CD4-positive, CD25-positive, alpha-beta regulatory T cell (primary cell): Measurements from ENCODE around the gene IBTK. TPM values are rescaled to one million over a fixed set of nuclear protein-coding genes. Genes with fewer than 3 reads are reported as not detected.
"Not testable (repeated sequence)": the region's sequence is repeated elsewhere in the genome, so short reads cannot be mapped to it uniquely, and the experiment has no call there.

Source experiments
- ATAC-seq, 2 donors: fragments of 150-1000 bp; cut with Tn5 transposase; one replicate each; pipeline ENCODE4 v1.10.0; 2021; ENCODE audit warnings: low read depth in 2 of 2, moderate number of reproducible peaks in 2 of 2, moderate library complexity in 1 of 2
- DNase-seq, 3 donors: peaks; one replicate each; pipeline versions ENCODE4 v3.0.0 to v3.0.0-alpha.2; 2012 to 2022; ENCODE audit warnings: mixed read lengths in 1 of 3
- H3K27ac ChIP-seq: one replicate; pipeline ENCODE4 v1.7.0; 2013; ENCODE audit warnings: mild to moderate bottlenecking, low read length; ENCODE audit not compliant: insufficient read depth, poor library complexity, severe bottlenecking
- H3K27me3 ChIP-seq: one replicate; pipeline ENCODE4 v1.7.0; 2013; ENCODE audit warnings: low read length; ENCODE audit not compliant: control insufficient read depth, insufficient read depth
- H3K36me3 ChIP-seq: one replicate; pipeline ENCODE4 v1.7.0; 2013; ENCODE audit warnings: mild to moderate bottlenecking, low read length, moderate library complexity; ENCODE audit not compliant: control insufficient read depth, insufficient read depth
- H3K4me1 ChIP-seq: 2 replicates; pipeline ENCODE4 v1.7.0; 2013; ENCODE audit warnings: mild to moderate bottlenecking, low read length; ENCODE audit not compliant: insufficient read depth, control insufficient read depth, poor library complexity, severe bottlenecking
- H3K4me3 ChIP-seq: one replicate; pipeline ENCODE4 v1.7.0; 2013; ENCODE audit warnings: low read depth, mild to moderate bottlenecking, low read length, moderate library complexity
- H3K9me3 ChIP-seq, 2 experiments: 1 replicate in 1 of 2; 2 replicates in 1 of 2; pipeline ENCODE4 v1.7.0; 2013; ENCODE audit warnings: low read length in 2 of 2, mild to moderate bottlenecking in 1 of 2, moderate library complexity in 1 of 2; ENCODE audit not compliant: control insufficient read depth in 2 of 2
- H3K27ac Mint-ChIP-seq, 3 donors: one replicate each; pipeline ENCODE4 v1.8.0; 2020 to 2022; ENCODE audit warnings: mild to moderate bottlenecking in 3 of 3, mixed read lengths in 3 of 3, moderate library complexity in 2 of 3
- H3K27me3 Mint-ChIP-seq: one replicate; pipeline ENCODE4 v1.8.0; 2022; ENCODE audit warnings: mild to moderate bottlenecking, mixed read lengths
- H3K36me3 Mint-ChIP-seq: one replicate; pipeline ENCODE4 v1.8.0; 2020; ENCODE audit warnings: mixed read lengths
- H3K4me1 Mint-ChIP-seq, 4 donors: one replicate each; pipeline ENCODE4 v1.8.0; 2020 to 2022; ENCODE audit warnings: mixed read lengths in 4 of 4, mild to moderate bottlenecking in 1 of 4
- H3K4me3 Mint-ChIP-seq, 4 donors: one replicate each; pipeline ENCODE4 v1.8.0; 2020 to 2022; ENCODE audit warnings: mild to moderate bottlenecking in 4 of 4, mixed read lengths in 4 of 4, moderate library complexity in 3 of 4
- H3K9me3 Mint-ChIP-seq, 7 donors: one replicate each; pipeline ENCODE4 v1.8.0; 2020 to 2022; ENCODE audit warnings: mixed read lengths in 7 of 7, mild to moderate bottlenecking in 3 of 7, moderate library complexity in 2 of 7
- polyA plus RNA-seq, 4 donors: library from polyadenylated mRNA; unstranded; fragments of 300-500 nt; fragmentation: Illumina TruSeq; gene quantifications; one replicate each; pipeline ENCODE4 v1.2.3, GENCODE V29; 2021
- total RNA-seq: library from RNA; stranded (reverse); gene quantifications from one replicate; pipeline ENCODE4 v1.2.3, GENCODE V29; 2022

Gene IBTK
- total RNA-seq (29.2 TPM), polyA plus RNA-seq (10 to 100 TPM; 22.2 to 26.9 (median 22.6) TPM)

- no peaks in the 10 kb centered on the region for H3K36me3 ChIP-seq
- Mint-ChIP-seq H3K27me3 (no peaks in the 10 kb centered on the region), H3K9me3 (peaks cover 0 to 2% (median 0%) of the 10 kb centered on the region in 7 donors), H3K4me1 (peaks cover 27 to 49% (median 36%) of the 10 kb centered on the region in 4 donors), H3K4me3 (peak within 1 kb of the TSS; percentile 97 to 99 (median 98)), H3K36me3 (peaks cover 7% of the 10 kb centered on the region), H3K27ac (peak within 1 kb of the TSS; percentile 98 to 99 (median 99))
- peaks cover 38% of the 10 kb centered on the region for H3K4me1 ChIP-seq
- ATAC-seq = peak; percentile 94 to 97
- peak; percentile 84 to 93 (median 92) for DNase-seq
- peak within 1 kb of the TSS; percentile 94 for H3K4me3 ChIP-seq
- no peaks in the 10 kb centered on the region for H3K27me3 ChIP-seq
- no peaks in the 10 kb centered on the region for H3K9me3 ChIP-seq
- H3K27ac ChIP-seq = peak within 1 kb of the TSS; percentile 78
Observed at GRCh38 chr6:82247505-82248272, at the start of gene IBTK. Gene IBTK, minus strand, starts transcription at chr6:82247744. Its CDS starts 7,258 bp downstream, at chr6:82240486.

- Mint-ChIP-seq H3K4me1 (peaks cover 17 to 28% (median 21%) of the 10 kb centered on the region in 4 donors), H3K9me3 (peaks cover 0 to 3% (median 0%) of the 10 kb centered on the region in 7 donors), H3K27me3 (no peaks in the 10 kb centered on the region), H3K36me3 (no peaks in the 10 kb centered on the region), H3K4me3 (no peak overlapping the region), H3K27ac (no peak overlapping the region)
- no peak for ATAC-seq
- Histone ChIP-seq H3K4me1 (peaks cover 5% of the 10 kb centered on the region), H3K27ac (no peak overlapping the region), H3K27me3 (no peaks in the 10 kb centered on the region), H3K4me3 (no peak overlapping the region), H3K9me3 (no peaks in the 10 kb centered on the region), H3K36me3 (no peaks in the 10 kb centered on the region)
- DNase-seq = no peak
Observed at GRCh38 chr6:82283771-82284410, 36.3 kb upstream of the IBTK start.

GRCh38 chr6:82281550-82281949, 34.0 kb upstream of the IBTK start:
- H3K4me1 ChIP-seq, H3K27me3 Mint-ChIP-seq, H3K36me3 ChIP-seq, H3K9me3 ChIP-seq, ATAC-seq, H3K27me3 ChIP-seq, H3K27ac ChIP-seq, H3K36me3 Mint-ChIP-seq, H3K9me3 Mint-ChIP-seq: not testable (repeated sequence)
- peak in 1 of 3 donors; percentile 14 for DNase-seq
- Mint-ChIP-seq H3K27ac (peak overlapping the region; percentile 0 to 13 (median 1)), H3K4me1 (peaks cover 17 to 27% (median 18%) of the 10 kb centered on the region in 4 donors), H3K4me3 (peak overlapping the region; percentile 2 to 37 (median 21))
- peak overlapping the region; percentile 57 for H3K4me3 ChIP-seq

- Histone ChIP-seq H3K4me3 (no peak overlapping the region), H3K4me1 (no peaks in the 10 kb centered on the region), H3K27me3 (no peaks in the 10 kb centered on the region), H3K36me3 (no peaks in the 10 kb centered on the region), H3K9me3 (no peaks in the 10 kb centered on the region), H3K27ac (no peak overlapping the region)
- H3K9me3 Mint-ChIP-seq = peaks cover 0 to 3% (median 0%) of the 10 kb centered on the region in 7 donors
- no peak overlapping the region for H3K4me3 Mint-ChIP-seq
- DNase-seq (no peak), ATAC-seq (no peak)
- no peaks in the 10 kb centered on the region for H3K27me3 Mint-ChIP-seq
- H3K4me1 Mint-ChIP-seq = peaks cover 8 to 18% (median 13%) of the 10 kb centered on the region in 4 donors
- no peak overlapping the region for H3K27ac Mint-ChIP-seq
- H3K36me3 Mint-ChIP-seq = no peaks in the 10 kb centered on the region
Observed at GRCh38 chr6:82277686-82278085, 30.1 kb upstream of the IBTK start.

- ATAC-seq = no peak
- H3K27me3 Mint-ChIP-seq = peaks cover 4% of the 10 kb centered on the region
- no peaks in the 10 kb centered on the region for H3K27me3 ChIP-seq
- H3K9me3 Mint-ChIP-seq = peaks cover 0 to 2% (median 0%) of the 10 kb centered on the region in 7 donors
- no peak for DNase-seq
- H3K27ac ChIP-seq = no peak overlapping the region
- H3K4me3 ChIP-seq = no peak overlapping the region
- H3K9me3 ChIP-seq = no peaks in the 10 kb centered on the region
- no peaks in the 10 kb centered on the region for H3K36me3 ChIP-seq
- H3K4me3 Mint-ChIP-seq = no peak overlapping the region
- no peaks in the 10 kb centered on the region for H3K36me3 Mint-ChIP-seq
- H3K4me1 Mint-ChIP-seq = peaks cover 0 to 4% (median under 1%) of the 10 kb centered on the region in 4 donors
- H3K4me1 ChIP-seq = no peaks in the 10 kb centered on the region
- H3K27ac Mint-ChIP-seq = peak overlapping the region in 1 of 3 donors; percentile 7
Observed at GRCh38 chr6:82275686-82276085, 28.1 kb upstream of the IBTK start.

- no peak overlapping the region for H3K4me3 Mint-ChIP-seq
- Histone ChIP-seq H3K9me3 (no peaks in the 10 kb centered on the region), H3K27me3 (no peaks in the 10 kb centered on the region), H3K27ac (no peak overlapping the region), H3K4me3 (no peak overlapping the region), H3K36me3 (no peaks in the 10 kb centered on the region), H3K4me1 (no peaks in the 10 kb centered on the region)
- peaks cover 0 to 2% (median 0%) of the 10 kb centered on the region in 7 donors for H3K9me3 Mint-ChIP-seq
- DNase-seq (no peak), ATAC-seq (no peak)
- peaks cover 0 to 6% (median 0%) of the 10 kb centered on the region in 4 donors for H3K4me1 Mint-ChIP-seq
- H3K27ac Mint-ChIP-seq = no peak overlapping the region
- no peaks in the 10 kb centered on the region for H3K36me3 Mint-ChIP-seq
- peaks cover 12% of the 10 kb centered on the region for H3K27me3 Mint-ChIP-seq
Observed at GRCh38 chr6:82273295-82273694, 25.8 kb upstream of the IBTK start.

- no peaks in the 10 kb centered on the region for H3K4me1 ChIP-seq
- peak; percentile 43 to 46 for ATAC-seq
- Mint-ChIP-seq H3K36me3 (no peaks in the 10 kb centered on the region), H3K4me1 (peaks cover 0 to 6% (median 0%) of the 10 kb centered on the region in 4 donors), H3K27me3 (peaks cover 12% of the 10 kb centered on the region), H3K4me3 (no peak overlapping the region), H3K9me3 (peaks cover 0 to 2% (median 0%) of the 10 kb centered on the region in 7 donors), H3K27ac (no peak overlapping the region)
- no peak overlapping the region for H3K4me3 ChIP-seq
- no peaks in the 10 kb centered on the region for H3K36me3 ChIP-seq
- H3K27ac ChIP-seq = no peak overlapping the region
- H3K27me3 ChIP-seq = no peaks in the 10 kb centered on the region
- H3K9me3 ChIP-seq = no peaks in the 10 kb centered on the region
- DNase-seq = peak in 2 of 3 donors; percentile 42 to 49
Observed at GRCh38 chr6:82270881-82271635, 23.5 kb upstream of the IBTK start.
